ENCODE data around the gene NAA10. TPM values are rescaled to one million over a fixed set of nuclear protein-coding genes. Genes with fewer than 3 reads are reported as not detected.

NAA10 gene
- total and polyA plus RNA-seq, 10 donors = 56.4 to 174 (median 87.8) TPM

- WGBS, 5 donors = 93 to 98% (median 95%) methylated on average over 6 to 28 of the region's 28 CpGs
- TF ChIP-seq POLR2A (IDR thresholded peaks at IDR 0.05) = no peak
- TF ChIP-seq, protein P1, sequence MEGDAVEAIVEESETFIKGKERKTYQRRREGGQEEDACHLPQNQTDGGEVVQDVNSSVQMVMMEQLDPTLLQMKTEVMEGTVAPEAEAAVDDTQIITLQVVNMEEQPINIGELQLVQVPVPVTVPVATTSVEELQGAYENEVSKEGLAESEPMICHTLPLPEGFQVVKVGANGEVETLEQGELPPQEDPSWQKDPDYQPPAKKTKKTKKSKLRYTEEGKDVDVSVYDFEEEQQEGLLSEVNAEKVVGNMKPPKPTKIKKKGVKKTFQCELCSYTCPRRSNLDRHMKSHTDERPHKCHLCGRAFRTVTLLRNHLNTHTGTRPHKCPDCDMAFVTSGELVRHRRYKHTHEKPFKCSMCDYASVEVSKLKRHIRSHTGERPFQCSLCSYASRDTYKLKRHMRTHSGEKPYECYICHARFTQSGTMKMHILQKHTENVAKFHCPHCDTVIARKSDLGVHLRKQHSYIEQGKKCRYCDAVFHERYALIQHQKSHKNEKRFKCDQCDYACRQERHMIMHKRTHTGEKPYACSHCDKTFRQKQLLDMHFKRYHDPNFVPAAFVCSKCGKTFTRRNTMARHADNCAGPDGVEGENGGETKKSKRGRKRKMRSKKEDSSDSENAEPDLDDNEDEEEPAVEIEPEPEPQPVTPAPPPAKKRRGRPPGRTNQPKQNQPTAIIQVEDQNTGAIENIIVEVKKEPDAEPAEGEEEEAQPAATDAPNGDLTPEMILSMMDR (IDR thresholded peaks at IDR 0.05 in 8 of 11, conservative IDR thresholded peaks at IDR 0.05 in 3 of 11) = no peak
- no peak for TF ChIP-seq POLR2AphosphoS5 (IDR thresholded peaks at IDR 0.05)
- peaks cover 0 to 45% (median 34%) of the 10 kb centered on the region in 6 donors for H3K4me1 ChIP-seq
- no peaks in the 10 kb centered on the region for H3K9me3 ChIP-seq
- intact Hi-C loops (cut with DNase I; ENCODE audit: low total_unique reads) = loop anchor here (2.0 kb wide), 1 partner anchor 191 kb away; no protein-coding TSS in a partner anchor
- no peak overlapping the region for H3K27ac ChIP-seq
- peaks cover 0 to 91% (median 72%) of the 10 kb centered on the region in 6 donors for H3K36me3 ChIP-seq
- DNase-seq = peak; percentile 75
- peaks cover 0 to 3% (median 0%) of the 10 kb centered on the region in 7 donors for H3K27me3 ChIP-seq (replicated peaks in 1 of 7)
- H3K4me3 ChIP-seq = no peak overlapping the region
These were observed 17.0 kb upstream of the NAA10 start for GRCh38 chrX:153951683-153952372.

GRCh38 chrX:153950127-153950526 is 15.3 kb upstream of the NAA10 start:
- Histone ChIP-seq H3K27me3 (replicated peaks in 1 of 7) (peaks cover 0 to 3% (median 0%) of the 10 kb centered on the region in 7 donors), H3K9me3 (no peaks in the 10 kb centered on the region), H3K4me3 (no peak overlapping the region), H3K27ac (peak overlapping the region in 4 of 8 donors; percentile 74 to 79 (median 76)), H3K4me1 (peaks cover 0 to 48% (median 37%) of the 10 kb centered on the region in 6 donors), H3K36me3 (peaks cover 0 to 74% (median 58%) of the 10 kb centered on the region in 6 donors)
- 77 to 94% (median 86%) methylated on average over 11 to 19 of the region's 19 CpGs for WGBS, 5 donors
- intact Hi-C loops (cut with DNase I; ENCODE audit: low total_unique reads) = no loop called here
- TF ChIP-seq, protein P1 (IDR thresholded peaks at IDR 0.05 in 8 of 11, conservative IDR thresholded peaks at IDR 0.05 in 3 of 11) = no peak
- TF ChIP-seq POLR2AphosphoS5 (IDR thresholded peaks at IDR 0.05) = no peak
- no peak for TF ChIP-seq POLR2A (IDR thresholded peaks at IDR 0.05)
- no peak for DNase-seq

- H3K27me3 ChIP-seq (replicated peaks in 1 of 7) = peaks cover 0 to 3% (median 0%) of the 10 kb centered on the region in 7 donors
- TF ChIP-seq POLR2AphosphoS5 (IDR thresholded peaks at IDR 0.05) = peak in 2 of 3 donors; percentile 45 to 53
- TF ChIP-seq POLR2A (IDR thresholded peaks at IDR 0.05) = no peak
- H3K4me1 ChIP-seq = peaks cover 4 to 56% (median 43%) of the 10 kb centered on the region in 6 donors
- DNase-seq = no peak
- peak overlapping the region in 7 of 8 donors; percentile 51 to 79 (median 74) for H3K27ac ChIP-seq
- intact Hi-C loops (cut with DNase I; ENCODE audit: low total_unique reads) = no loop called here
- H3K36me3 ChIP-seq = peaks cover 0 to 64% (median 48%) of the 10 kb centered on the region in 6 donors
- no peaks in the 10 kb centered on the region for H3K9me3 ChIP-seq
- WGBS, 5 donors = 31 to 63% (median 37%) methylated on average over 23 to 30 of the region's 30 CpGs
- H3K4me3 ChIP-seq = no peak overlapping the region
These were observed 14.3 kb upstream of the NAA10 start for GRCh38 chrX:153948847-153949805.

DNA sequence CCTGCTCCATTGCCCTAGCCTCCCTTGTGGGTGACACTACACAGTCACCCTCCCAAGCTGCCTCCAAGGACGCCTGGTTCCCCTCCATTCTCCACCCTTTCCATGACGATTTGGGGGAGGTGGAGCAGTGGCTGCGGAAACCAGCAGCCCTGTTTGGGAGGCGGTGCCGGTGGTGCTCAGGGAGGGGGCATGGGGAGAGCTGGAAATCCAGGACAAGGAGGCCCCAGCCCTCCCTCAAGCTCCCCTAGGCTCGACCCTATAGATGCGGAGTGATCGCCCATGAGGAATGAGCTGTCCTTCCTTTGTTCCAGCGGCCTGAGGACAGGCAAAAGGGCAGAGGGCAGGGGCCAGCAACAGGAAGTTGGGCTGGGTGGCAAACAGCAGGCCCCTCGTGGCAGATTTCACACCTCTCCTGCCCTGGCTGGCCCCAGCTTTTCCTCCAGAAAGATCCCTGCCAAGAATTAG is 13.2 kb upstream of the NAA10 start:
- no peaks in the 10 kb centered on the region for H3K9me3 ChIP-seq
- no peak for DNase-seq
- TF ChIP-seq POLR2AphosphoS5 (IDR thresholded peaks at IDR 0.05) = peak; percentile 23 to 58 (median 51)
- TF ChIP-seq, protein P1 (IDR thresholded peaks at IDR 0.05 in 8 of 11, conservative IDR thresholded peaks at IDR 0.05 in 3 of 11) = no peak
- no peak for TF ChIP-seq POLR2A (IDR thresholded peaks at IDR 0.05)
- H3K4me1 ChIP-seq = peaks cover 4 to 60% (median 42%) of the 10 kb centered on the region in 6 donors
- H3K36me3 ChIP-seq = peaks cover 0 to 56% (median 38%) of the 10 kb centered on the region in 6 donors
- H3K27ac ChIP-seq = peak overlapping the region; percentile 42 to 79 (median 72)
- no peak overlapping the region for H3K4me3 ChIP-seq
- intact Hi-C loops (cut with DNase I; ENCODE audit: low total_unique reads) = no loop called here
- no peaks in the 10 kb centered on the region for H3K27me3 ChIP-seq (replicated peaks in 1 of 7)
- WGBS, 5 donors = 56 to 76% (median 61%) methylated on average over 9 to 10 of the region's 10 CpGs

All from spleen (tissue), 11 donors.